OCI-M2 (cell line): ENCODE measurements around the gene EXOC5.

Experiments
- DNase-seq: peaks from one replicate; lab custom pipeline; 2025; ENCODE audit not compliant: unreplicated experiment; lab: John Stamatoyannopoulos, UW

EXOC5 gene

GRCh38 chr14:57268161-57269069, at the start of gene EXOC5, which contains the start of gene AP5M1:
EXOC5 (minus strand) TSS chr14:57268905; CDS start chr14:57268648, 257 bp downstream.
AP5M1 (plus strand) TSS chr14:57268971; CDS start chr14:57269315, 344 bp downstream.
- DNase-seq: peak; percentile 82

DNA sequence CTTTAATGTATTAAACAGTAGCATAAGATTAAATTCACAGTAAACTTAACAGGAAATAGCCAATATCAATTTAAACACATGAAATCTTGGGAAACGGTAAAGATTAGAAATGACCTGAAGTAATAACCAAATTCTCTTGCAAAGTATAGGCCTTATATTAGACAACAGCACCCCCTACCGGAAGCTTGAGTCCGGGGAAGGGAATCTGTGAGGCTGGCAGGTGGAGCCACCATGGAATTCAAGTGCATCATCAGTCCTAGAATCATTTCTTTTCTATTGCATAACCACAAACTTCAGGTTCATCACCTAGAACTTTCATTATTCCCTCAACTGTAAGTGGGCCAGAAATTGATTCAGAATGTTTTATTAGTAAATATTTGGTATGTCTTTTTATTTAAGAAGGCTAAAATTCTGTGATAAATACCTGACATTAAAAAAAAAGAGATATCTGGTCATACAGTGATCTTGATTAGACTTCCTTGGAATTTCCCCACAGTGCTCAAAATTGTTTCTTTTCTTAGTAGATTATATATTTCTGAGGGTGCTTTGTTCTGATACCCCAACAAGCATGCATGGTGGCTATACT, 48.6 kb upstream of the EXOC5 start:
- no peak for DNase-seq

DNA sequence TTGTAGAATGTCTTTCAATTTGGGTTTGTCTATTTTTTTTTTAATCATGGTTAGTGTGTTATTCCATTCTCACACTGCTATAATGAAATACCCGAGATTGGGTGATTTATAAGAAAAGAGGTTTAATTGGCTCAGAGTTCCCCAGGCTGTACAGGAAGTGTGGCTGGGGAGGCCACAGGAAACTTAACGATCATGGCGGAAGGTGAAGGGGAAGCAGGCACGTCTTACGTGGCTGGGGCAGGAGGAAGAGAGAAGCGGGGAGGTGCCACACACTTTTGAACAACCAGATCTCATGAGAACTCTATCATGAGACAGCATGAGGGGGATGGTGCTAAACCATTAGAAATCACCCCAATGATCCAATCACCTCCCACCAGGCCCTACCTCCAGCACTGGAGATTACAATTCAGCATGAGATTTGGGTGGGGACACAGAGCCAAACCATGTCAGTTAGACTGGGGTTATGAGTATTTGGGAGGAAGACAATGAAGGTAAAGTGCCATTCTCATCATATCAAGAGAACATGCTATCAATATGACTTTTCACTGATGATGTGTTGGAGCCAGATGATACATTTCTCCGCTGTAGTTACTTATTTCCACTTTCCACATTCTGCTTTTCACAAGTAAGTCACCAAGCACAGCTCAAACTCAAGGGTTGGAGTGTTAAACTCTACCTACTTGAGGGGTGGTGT, 45.8 kb upstream of the EXOC5 start:
- DNase-seq: no peak

DNA sequence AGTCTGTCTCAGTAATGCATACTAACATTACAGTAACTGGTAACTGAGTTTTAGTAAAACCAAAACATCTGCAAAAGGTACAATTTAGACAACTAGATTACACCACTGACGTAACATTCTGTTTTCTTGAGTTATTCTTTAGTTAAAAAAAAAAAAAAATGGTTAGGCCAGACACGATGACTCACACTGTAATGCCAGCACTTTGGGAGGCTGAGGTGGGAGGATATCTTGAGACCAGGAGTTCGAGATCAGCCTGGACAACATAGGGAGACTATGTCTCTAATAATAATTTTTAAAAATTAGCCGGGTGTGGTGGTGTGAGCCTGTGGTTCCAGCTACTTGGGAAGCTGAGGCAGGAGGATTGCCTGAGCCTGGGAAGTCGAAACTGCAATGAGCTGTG, 34.2 kb upstream of the EXOC5 start:
- no peak for DNase-seq

DNA sequence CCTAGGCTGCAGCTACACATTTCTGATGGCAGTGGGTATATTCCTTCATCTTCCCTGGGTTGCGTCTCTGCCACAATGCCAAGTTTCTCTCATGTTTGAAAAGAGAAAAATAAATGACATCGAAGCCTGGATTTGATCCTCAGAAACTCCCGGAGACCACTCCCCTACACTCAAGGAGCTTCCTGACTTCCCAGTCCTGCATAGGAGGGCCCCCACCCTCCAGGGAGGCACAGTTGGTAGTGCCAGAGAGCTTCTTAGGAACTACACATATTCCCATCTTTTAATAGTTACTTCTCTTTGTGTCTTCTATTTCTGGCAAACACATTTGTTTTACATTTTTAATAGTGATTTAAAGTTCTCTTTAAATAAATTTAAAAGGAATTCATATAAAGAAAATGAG, 30.8 kb upstream of the EXOC5 start:
- DNase-seq: no peak

DNA sequence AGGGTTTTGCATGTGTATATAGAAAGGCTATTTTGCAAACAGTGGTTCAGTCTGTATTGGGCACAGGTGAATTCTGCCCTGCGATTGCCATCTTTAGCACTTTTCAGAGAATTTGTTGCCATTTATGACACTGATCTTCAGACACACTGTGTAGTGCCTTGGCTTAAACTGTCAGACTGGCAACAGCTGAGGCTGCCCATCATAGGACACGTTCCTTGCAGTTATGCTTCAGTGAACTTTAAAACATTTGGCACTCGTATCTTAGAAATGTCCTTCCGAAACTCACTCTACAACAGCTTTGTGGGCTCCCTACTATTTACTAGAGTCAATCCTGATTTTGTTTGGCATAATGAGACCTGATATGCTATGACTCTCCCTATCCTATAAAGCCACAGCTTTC, 29.1 kb upstream of the EXOC5 start:
- no peak for DNase-seq

DNA sequence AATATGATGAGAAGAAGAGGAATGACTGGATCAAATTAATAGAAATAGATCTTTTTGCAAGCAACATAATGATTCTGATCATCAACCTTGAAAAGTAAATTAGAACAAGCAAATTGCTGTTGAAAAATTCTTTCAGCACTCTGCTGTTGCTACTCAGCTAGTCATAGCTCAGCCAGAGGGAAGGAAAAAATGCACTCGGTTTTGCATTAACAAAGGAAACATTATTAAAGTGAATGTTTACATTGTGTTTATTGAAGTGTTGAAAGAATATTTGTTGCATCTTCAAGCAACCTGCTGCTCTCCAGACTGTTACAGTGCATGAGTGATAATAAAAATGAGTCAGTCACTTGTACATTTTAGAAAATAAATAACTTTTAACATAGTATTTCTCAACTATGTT, 26.5 kb upstream of the EXOC5 start:
- DNase-seq: no peak

- DNase-seq: no peak
These were observed 25.4 kb upstream of the EXOC5 start for GRCh38 chr14:57293866-57294837.

DNA sequence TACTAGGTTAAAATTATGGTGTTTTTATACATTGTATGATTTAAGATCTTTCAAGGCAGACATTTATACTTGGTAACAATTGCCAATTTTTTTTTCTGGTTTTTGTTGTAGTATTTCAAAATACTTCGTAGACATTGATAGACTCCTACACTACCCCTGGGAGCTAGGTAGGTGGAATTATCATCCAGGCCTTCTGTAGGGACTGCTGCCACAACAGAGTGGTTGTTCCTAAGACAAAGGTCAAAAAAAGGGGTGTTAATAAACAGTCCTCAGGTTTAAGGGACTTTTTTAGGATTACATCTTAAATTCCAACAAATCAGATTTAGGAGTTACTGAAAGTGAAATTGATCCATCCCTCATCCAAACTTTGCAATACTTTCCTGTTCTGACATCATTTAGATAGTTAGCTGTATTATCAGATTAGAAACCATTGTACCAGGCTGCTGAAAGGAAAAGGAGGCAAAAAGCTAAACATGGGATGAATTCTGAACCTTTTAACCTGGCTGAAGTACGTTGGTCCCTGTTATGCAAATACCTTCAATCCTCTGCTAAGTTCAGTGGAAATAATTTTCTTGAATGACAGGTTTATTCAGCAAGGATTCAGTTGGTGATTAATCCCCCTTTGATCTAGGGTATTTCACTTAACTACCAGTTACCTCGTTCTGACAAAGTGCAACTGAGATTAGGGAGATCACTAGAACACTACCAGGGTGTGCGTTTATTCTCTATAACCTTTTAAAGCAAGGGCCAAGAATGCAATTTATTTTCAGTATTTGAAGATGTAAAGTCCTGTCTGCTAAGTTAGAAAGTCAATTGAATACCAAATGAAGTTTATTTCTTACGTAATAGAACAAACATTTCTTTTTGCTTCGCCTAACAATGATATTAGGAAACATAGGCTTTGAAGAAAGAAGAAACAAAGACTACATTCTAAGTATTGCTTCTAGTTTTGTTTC, 23.3 kb upstream of the EXOC5 start:
- DNase-seq: no peak

DNA sequence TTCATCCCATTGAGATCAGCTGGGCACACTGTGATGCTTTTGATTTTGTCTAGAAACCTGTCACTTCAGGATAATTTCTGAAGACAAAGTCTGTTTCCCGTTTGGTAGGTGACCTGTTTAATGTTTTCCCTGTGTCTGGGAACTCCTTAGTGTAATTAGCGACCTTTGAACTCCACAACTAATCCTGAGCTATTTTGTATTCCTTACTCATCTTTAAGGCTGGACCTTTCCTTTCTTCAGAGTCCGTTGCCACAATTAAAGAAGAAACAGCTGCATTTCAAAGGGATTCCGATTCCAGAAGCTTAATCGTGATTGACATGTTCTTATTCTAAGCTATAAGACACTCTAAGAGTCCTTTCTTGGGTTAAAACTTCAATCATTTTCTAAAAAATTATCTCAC, 22.0 kb upstream of the EXOC5 start:
- DNase-seq: no peak

DNA sequence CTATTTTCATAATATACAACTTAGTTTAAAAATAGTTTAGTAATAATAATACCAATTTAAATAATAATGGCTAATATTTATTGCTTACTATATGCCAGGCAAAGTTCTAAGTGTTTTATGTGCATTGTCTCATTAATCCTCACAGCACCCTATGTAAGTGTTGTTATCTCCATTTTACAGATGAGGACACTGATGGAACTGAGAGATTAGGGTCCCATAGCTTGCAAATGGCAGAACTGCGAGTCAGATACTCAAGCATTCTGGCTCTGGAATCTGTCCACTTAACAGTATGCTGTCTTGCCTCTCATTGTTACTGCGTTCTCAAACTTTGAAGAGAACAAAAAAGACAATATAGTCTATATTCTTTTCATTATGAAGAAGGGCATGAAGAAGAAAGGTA, 19.0 kb upstream of the EXOC5 start:
- DNase-seq: no peak

DNA sequence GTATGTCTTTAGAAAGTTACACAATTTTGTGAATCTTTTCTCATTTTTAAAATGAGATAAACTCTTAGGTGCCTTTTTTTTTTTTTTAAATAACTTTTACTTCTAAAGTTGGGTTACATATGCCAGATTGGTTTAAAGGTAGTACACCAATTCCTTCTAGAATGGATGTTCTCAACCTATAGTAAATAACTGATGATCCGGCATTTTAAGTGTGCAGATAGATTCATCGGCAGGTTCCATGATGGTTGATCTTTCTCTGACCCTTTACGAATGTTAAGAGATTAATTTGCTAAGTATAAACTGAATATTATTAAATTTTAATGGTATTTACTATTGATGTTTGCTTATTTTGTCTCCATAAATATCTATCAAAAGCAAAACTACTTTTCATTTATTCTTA, 8.4 kb upstream of the EXOC5 start:
- no peak for DNase-seq

DNA sequence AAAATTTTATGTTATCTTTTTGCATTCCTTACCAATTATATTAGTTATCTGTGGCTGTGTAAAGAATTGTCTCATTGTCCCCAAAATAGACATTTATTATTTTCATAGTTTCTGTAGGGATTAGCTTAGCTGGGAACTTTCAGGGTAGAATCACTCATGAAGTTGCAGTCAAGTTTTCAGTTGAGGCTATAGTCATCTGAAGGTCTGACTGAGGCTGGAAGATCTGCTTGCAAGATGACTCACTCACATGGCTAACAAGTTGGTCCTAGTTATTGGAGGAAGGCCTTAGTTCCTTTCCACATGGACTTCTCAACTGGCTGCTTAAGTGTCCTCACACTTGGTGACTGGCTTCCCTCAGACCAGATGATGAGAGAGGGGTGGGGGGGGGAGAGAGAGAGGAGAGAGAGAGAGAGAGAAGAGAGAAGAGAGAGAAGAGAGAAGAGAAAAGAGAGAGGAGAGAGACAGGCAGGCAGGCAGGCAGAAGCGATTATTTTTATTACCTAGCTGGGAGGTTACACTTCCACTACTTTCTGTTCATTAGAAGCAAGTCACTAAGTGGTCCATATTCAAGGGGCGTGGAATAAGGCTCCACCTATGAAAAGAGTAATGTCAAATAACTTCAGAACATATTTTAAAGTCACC, 6.4 kb upstream of the EXOC5 start:
- no peak for DNase-seq

DNA sequence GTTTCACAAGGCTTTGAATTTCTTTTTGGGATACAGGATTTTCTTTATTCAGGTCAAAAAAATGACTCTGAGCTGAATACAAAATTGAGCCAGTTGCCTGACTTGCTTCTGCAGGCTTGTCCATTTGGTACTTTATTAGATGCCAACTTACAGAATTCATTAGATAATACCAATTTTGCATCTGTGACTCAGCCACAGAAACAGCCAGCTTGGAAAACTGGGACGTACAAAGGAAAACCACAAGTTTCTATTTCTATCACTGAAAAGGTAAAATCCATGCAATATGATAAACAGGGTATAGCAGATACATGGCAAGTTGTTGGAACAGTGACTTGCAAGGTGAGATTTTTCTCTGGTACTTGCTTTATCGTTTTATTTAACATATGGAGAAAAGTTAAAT, 5.8 kb upstream of the EXOC5 start:
- no peak for DNase-seq

DNA sequence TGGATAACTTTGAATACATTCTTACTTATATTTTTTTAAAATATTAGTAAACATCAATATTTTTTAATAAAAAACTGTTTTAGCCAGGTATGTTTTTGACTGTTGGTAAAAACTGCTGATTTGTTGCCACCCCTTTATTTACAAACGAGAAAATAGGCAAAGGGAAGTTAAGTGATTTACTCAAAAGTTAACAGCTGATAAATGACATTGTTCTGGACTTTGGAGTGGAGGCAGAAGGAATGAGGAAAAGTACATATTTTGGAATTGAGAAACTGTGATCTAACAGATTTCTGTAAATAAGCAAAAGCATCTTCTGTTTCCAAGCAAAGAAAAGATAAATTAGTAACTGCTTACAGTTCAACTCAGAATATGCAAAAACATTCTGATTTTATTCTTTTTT, 4.5 kb upstream of the EXOC5 start:
- no peak for DNase-seq

GRCh38 chr14:57266065-57266464, 2.6 kb downstream of the EXOC5 start:
- no peak for DNase-seq

DNA sequence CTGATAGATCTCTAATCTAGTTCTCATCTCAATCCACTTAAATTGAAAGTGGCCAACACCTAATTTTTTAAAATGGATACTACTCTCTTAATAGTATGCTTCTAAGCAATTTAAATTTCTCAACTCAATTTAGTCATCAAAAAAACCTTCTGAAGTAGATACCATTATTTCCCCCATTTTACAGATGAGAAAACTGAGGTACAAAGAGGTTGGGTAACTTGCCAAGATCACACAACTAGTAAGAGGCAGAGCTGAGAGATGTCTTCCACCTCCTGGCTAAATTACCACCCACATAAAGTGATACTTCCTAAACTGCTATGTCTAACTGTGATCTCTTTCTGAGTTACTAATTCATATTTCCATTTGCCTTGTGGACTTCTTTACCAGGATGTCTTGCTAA, 6.6 kb downstream of the EXOC5 start:
- no peak for DNase-seq

DNA sequence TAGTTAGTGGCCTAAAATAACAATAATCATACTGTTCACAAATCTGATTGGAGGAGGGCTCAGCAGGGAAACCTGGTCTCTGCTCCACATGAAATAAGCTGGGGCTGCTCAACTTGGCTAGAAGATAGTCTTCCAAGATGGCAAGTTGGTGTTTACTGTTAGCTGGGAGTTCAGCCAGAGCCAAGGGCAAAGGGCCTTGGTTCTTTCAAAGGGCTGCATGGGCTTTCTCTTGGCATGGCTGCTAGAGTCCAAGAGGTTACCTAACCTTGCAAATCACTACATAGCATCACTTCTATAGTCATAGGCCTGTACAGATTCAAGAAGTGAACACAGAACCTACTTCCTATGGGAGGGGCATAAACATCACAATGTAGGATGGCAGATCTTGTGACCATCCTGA, 7.1 kb downstream of the EXOC5 start:
- DNase-seq: no peak

DNA sequence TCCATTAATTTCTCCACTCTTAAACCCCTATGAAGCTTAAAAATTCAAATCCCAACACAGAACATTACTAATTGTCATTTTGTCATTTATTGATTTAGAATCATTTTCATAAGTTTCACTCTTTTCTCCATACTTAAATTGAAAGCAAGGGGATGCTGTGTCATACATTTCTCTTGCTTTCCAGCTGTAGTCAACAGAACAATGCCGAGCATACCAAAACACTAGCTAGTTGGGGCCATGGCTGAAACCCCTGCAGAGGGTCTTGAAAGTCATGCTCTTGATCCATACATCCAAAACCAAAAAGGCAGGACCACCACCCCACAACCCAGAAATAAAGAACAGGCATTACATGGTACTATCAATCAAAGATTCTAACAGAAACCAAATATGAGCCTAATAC, 9.0 kb downstream of the EXOC5 start:
- DNase-seq: no peak
